HG03571 (cell line): ENCODE data around the gene TMEM44.
"Not testable (repeated sequence)": the region's sequence is repeated elsewhere in the genome, so short reads cannot be mapped to it uniquely, and the experiment has no call there.

ENCODE experiments used
- ATAC-seq: cut with Tn5 transposase; IDR thresholded peaks from one replicate; pipeline ENCODE4 v1.9.1; 2021; ENCODE audit not compliant: unreplicated experiment

TMEM44 gene

GRCh38 chr3:194642769-194643168, 9.6 kb upstream of the TMEM44 start:
- no peak for ATAC-seq

GRCh38 chr3:194640829-194641228, 7.6 kb upstream of the TMEM44 start:
- no peak for ATAC-seq

GRCh38 chr3:194638991-194639605, 5.9 kb upstream of the TMEM44 start:
- ATAC-seq: no peak

- no peak for ATAC-seq
Observed at GRCh38 chr3:194637541-194638400, 4.6 kb upstream of the TMEM44 start.

- no peak for ATAC-seq
Observed at GRCh38 chr3:194637066-194637465, 3.8 kb upstream of the TMEM44 start.

GRCh38 chr3:194632809-194633348, 340 bp downstream of the TMEM44 start:
- peak; percentile 63 for ATAC-seq

GRCh38 chr3:194632226-194632808, 902 bp downstream of the TMEM44 start:
- ATAC-seq: no peak

- ATAC-seq: no peak
Observed at GRCh38 chr3:194631696-194632095, 1.5 kb downstream of the TMEM44 start.

GRCh38 chr3:194630681-194631080, 2.5 kb downstream of the TMEM44 start:
- not testable (repeated sequence) for ATAC-seq

- no peak for ATAC-seq
Observed at GRCh38 chr3:194624956-194625355, 8.3 kb downstream of the TMEM44 start.

- no peak for ATAC-seq
Observed at GRCh38 chr3:194623449-194624290, 9.5 kb downstream of the TMEM44 start.

GRCh38 chr3:194622621-194623340, 10.4 kb downstream of the TMEM44 start:
- no peak for ATAC-seq

- no peak for ATAC-seq
Observed at GRCh38 chr3:194621947-194622346, 11.3 kb downstream of the TMEM44 start.

- ATAC-seq: no peak
Observed at GRCh38 chr3:194620196-194620595, 13.0 kb downstream of the TMEM44 start.

- no peak for ATAC-seq
Observed at GRCh38 chr3:194619741-194620140, 13.5 kb downstream of the TMEM44 start.

- ATAC-seq: no peak
Observed at GRCh38 chr3:194618858-194619608, 14.2 kb downstream of the TMEM44 start.

- ATAC-seq: no peak
Observed at GRCh38 chr3:194617827-194618226, 15.4 kb downstream of the TMEM44 start.

GRCh38 chr3:194617143-194617671, 16.0 kb downstream of the TMEM44 start:
- no peak for ATAC-seq

GRCh38 chr3:194615226-194615625, 18.0 kb downstream of the TMEM44 start:
- ATAC-seq: no peak
